Breast epithelium (tissue), 3 donors: ENCODE results near the gene RSBN1L.

Source experiments
- CTCF ChIP-seq, 3 donors: fragments of 450-650 bp; IDR thresholded peaks; one replicate each; pipeline ENCODE4 v1.5.1; 2016 to 2017; ENCODE audit warnings: antibody characterized with exemption in 3 of 3, mild to moderate bottlenecking in 3 of 3, moderate library complexity in 3 of 3
- POLR2A ChIP-seq: fragments of 450-650 bp; IDR thresholded peaks from one replicate; pipeline ENCODE4 v1.6.1; 2016; ENCODE audit warnings: antibody characterized with exemption, mild to moderate bottlenecking, moderate library complexity
- POLR2AphosphoS5 ChIP-seq, 3 donors: sonication (generic); formaldehyde crosslinking; IDR thresholded peaks; one replicate each; pipeline ENCODE4 v1.6.1; 2017; ENCODE audit warnings: antibody characterized with exemption in 3 of 3

- TF ChIP-seq CTCF (IDR thresholded peaks at IDR 0.05) (no peak), POLR2AphosphoS5 (IDR thresholded peaks at IDR 0.05) (no peak), POLR2A (no peak)
Observed at GRCh38 chr7:77811516-77812289, 115.4 kb downstream of the RSBN1L start.
